ENCODE results near the gene TLX1.

- no peak for TF ChIP-seq EZH2 (IDR thresholded peaks at IDR 0.05; ENCODE audit: low read depth)
- TF ChIP-seq, protein P1, sequence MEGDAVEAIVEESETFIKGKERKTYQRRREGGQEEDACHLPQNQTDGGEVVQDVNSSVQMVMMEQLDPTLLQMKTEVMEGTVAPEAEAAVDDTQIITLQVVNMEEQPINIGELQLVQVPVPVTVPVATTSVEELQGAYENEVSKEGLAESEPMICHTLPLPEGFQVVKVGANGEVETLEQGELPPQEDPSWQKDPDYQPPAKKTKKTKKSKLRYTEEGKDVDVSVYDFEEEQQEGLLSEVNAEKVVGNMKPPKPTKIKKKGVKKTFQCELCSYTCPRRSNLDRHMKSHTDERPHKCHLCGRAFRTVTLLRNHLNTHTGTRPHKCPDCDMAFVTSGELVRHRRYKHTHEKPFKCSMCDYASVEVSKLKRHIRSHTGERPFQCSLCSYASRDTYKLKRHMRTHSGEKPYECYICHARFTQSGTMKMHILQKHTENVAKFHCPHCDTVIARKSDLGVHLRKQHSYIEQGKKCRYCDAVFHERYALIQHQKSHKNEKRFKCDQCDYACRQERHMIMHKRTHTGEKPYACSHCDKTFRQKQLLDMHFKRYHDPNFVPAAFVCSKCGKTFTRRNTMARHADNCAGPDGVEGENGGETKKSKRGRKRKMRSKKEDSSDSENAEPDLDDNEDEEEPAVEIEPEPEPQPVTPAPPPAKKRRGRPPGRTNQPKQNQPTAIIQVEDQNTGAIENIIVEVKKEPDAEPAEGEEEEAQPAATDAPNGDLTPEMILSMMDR (conservative IDR thresholded peaks at IDR 0.05), result no peak
Measured at GRCh38 chr10:101110856-101111523, 20.1 kb upstream of the TLX1 start.
